Neural progenitor cell (in vitro differentiated cells): ENCODE measurements around the gene GRK3. TPM values are rescaled to one million over a fixed set of nuclear protein-coding genes. Genes with fewer than 3 reads are reported as not detected.
A peak's percentile ranks its signal among the peaks of the same experiment; 100 is the strongest.

Experiments used
- DNase-seq: peaks from one replicate; pipeline ENCODE4 v3.0.0-alpha.2; 2016; ENCODE audit warnings: low spot score
- H2AFZ ChIP-seq: fragments of 200-600 bp; sonication (generic); replicated peaks from 2 replicates; pipeline ENCODE4 v1.6.1; 2016; ENCODE audit warnings: antibody characterized with exemption
- H3F3A ChIP-seq: fragments of 200-600 bp; sonication (generic); 2 replicates; pipeline ENCODE4 v1.6.1; 2016; ENCODE audit warnings: antibody characterized with exemption, low read depth
- H3K27ac ChIP-seq: fragments of 200-600 bp; sonication (generic); 2 replicates; pipeline ENCODE4 v1.5.1; 2016; ENCODE audit warnings: mild to moderate bottlenecking
- H3K27me3 ChIP-seq: fragments of 200-600 bp; sonication (generic); 2 replicates; pipeline ENCODE4 v1.6.1; 2016; ENCODE audit warnings: mild to moderate bottlenecking, moderate library complexity
- H3K36me3 ChIP-seq: fragments of 200-600 bp; sonication (generic); 2 replicates; pipeline ENCODE4 v1.5.1; 2016
- H3K4me1 ChIP-seq: fragments of 200-600 bp; sonication (generic); 2 replicates; pipeline ENCODE4 v1.6.1; 2016; ENCODE audit warnings: mixed run types
- H3K4me2 ChIP-seq: fragments of 200-600 bp; sonication (generic); 2 replicates; pipeline ENCODE4 v1.6.1; 2016
- H3K4me3 ChIP-seq: fragments of 200-600 bp; sonication (generic); 2 replicates; pipeline ENCODE4 v1.5.1; 2016
- H3K79me2 ChIP-seq: fragments of 200-600 bp; sonication (generic); 2 replicates; pipeline ENCODE4 v1.6.1; 2016; ENCODE audit warnings: low read depth
- H3K9ac ChIP-seq: fragments of 200-600 bp; sonication (generic); 2 replicates; pipeline ENCODE4 v1.6.1; 2016
- H3K9me3 ChIP-seq: fragments of 200-600 bp; sonication (generic); 2 replicates; pipeline ENCODE4 v1.5.1; 2016; ENCODE audit warnings: low read depth
- H4K20me1 ChIP-seq: fragments of 200-600 bp; sonication (generic); 2 replicates; pipeline ENCODE4 v1.6.1; 2016; ENCODE audit warnings: low read depth
- H3K27ac Mint-ChIP-seq: 3 replicates; pipeline ENCODE4 v1.8.0; 2021; ENCODE audit warnings: mixed read lengths
- H3K27me3 Mint-ChIP-seq: 2 replicates; pipeline ENCODE4 v1.8.0; 2022; ENCODE audit warnings: low read depth, mild to moderate bottlenecking, inconsistent platforms, moderate library complexity, mixed read lengths; ENCODE audit not compliant: insufficient read depth
- H3K36me3 Mint-ChIP-seq: 3 replicates; pipeline ENCODE4 v1.8.0; 2021; ENCODE audit warnings: mixed read lengths
- H3K4me1 Mint-ChIP-seq: 3 replicates; pipeline ENCODE4 v1.8.0; 2021; ENCODE audit warnings: mixed read lengths
- H3K4me3 Mint-ChIP-seq: 3 replicates; pipeline ENCODE4 v1.8.0; 2021; ENCODE audit warnings: mild to moderate bottlenecking, moderate library complexity, mixed read lengths
- H3K9me3 Mint-ChIP-seq: 3 replicates; pipeline ENCODE4 v1.8.0; 2020; ENCODE audit warnings: mixed read lengths
- EZH2 ChIP-seq: fragments of 200-600 bp; sonication (generic); IDR thresholded peaks from 2 replicates; pipeline ENCODE4 v1.6.1; 2017; ENCODE audit warnings: antibody characterized with exemption, mild to moderate bottlenecking, moderate library complexity
- EZH2phosphoT487 ChIP-seq: fragments of 200-600 bp; sonication (generic); IDR thresholded peaks from 2 replicates; pipeline ENCODE4 v1.6.1; 2017; ENCODE audit warnings: antibody characterized with exemption
- total RNA-seq: library from RNA; depleted of rRNA; stranded (reverse); fragments of >200 nt; gene quantifications from 2 replicates; pipeline ENCODE4 v1.2.3, GENCODE V29; 2015; ENCODE audit warnings: low replicate concordance
- TF ChIP-seq, protein P1 (sequence below): fragments of 200-600 bp; sonication (generic); IDR thresholded peaks from 2 replicates; pipeline ENCODE4 v1.5.1; 2017; ENCODE audit warnings: antibody characterized with exemption, mild to moderate bottlenecking

GRK3 gene
- total RNA-seq, 1 donor from 2014 or later = 20.8 TPM

DNA sequence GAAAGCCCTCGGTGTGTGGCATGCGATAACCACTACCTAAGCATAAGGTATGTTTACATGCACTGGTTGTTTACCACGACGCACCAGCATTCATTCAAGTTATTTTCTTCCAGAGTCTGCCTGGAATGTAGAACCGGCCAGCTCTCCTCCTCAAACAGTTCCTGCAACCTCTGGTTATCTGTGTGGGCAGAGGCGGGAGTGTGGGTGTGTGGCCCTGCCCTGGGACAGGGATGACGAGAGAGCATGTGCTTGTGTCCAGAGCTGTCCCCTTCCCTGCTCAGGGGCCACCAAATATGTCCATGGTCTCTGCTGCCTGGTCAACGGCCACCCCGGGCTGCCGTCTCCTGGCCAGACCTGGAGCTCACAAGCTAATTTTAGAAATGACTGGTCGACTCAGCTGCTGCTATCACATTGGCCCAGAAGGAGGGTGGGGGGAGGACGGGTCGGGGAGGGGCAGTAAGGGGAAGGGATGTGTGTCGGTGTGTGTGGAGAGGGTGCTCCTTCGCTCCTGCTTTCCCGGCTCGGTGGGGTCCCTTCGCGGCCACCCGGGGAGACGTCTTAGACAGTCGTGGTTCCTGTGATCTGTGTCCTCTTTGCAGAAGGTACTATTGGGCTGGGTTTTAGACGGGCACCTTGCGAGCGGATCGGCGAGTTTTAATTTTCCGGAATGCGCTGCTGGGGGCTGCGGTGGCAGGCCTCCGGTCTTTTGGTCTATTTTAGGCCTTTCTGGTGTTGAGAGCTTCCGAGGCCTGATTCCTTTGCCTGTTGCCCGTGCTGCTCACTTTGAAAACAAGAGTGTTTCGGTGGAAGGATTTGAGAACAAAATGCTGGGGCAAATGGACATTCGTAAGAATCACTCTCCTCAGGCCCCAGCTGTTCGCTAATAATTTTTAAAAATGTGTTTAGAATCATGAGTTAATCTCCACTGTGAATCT lies 177.5 kb downstream of the GRK3 start, which contains the start of gene MYO18B:
TSS of gene MYO18B (plus strand) at position 497 of the 935 bp plus-strand sequence. CDS start 18,905 bp downstream, outside the sequence.
- Mint-ChIP-seq H3K27ac (peak within 1 kb of the TSS; percentile 21), H3K9me3 (no peaks in the 10 kb centered on the region), H3K36me3 (no peaks in the 10 kb centered on the region), H3K27me3 (peaks cover 10% of the 10 kb centered on the region), H3K4me3 (no peak within 1 kb of the TSS), H3K4me1 (peaks cover 4% of the 10 kb centered on the region)
- Histone ChIP-seq H3F3A (no peaks in the 10 kb centered on the region), H3K9ac (no peak within 1 kb of the TSS), H4K20me1 (no peaks in the 10 kb centered on the region), H3K4me1 (no peaks in the 10 kb centered on the region), H3K4me3 (no peak within 1 kb of the TSS), H3K36me3 (no peaks in the 10 kb centered on the region), H3K79me2 (no peaks in the 10 kb centered on the region), H3K4me2 (no peak within 1 kb of the TSS), H3K27ac (no peak within 1 kb of the TSS), H2AFZ (no peak within 1 kb of the TSS), H3K9me3 (no peaks in the 10 kb centered on the region), H3K27me3 (no peaks in the 10 kb centered on the region)
- TF ChIP-seq EZH2 = no peak
- TF ChIP-seq EZH2phosphoT487 = no peak
- TF ChIP-seq, protein P1, sequence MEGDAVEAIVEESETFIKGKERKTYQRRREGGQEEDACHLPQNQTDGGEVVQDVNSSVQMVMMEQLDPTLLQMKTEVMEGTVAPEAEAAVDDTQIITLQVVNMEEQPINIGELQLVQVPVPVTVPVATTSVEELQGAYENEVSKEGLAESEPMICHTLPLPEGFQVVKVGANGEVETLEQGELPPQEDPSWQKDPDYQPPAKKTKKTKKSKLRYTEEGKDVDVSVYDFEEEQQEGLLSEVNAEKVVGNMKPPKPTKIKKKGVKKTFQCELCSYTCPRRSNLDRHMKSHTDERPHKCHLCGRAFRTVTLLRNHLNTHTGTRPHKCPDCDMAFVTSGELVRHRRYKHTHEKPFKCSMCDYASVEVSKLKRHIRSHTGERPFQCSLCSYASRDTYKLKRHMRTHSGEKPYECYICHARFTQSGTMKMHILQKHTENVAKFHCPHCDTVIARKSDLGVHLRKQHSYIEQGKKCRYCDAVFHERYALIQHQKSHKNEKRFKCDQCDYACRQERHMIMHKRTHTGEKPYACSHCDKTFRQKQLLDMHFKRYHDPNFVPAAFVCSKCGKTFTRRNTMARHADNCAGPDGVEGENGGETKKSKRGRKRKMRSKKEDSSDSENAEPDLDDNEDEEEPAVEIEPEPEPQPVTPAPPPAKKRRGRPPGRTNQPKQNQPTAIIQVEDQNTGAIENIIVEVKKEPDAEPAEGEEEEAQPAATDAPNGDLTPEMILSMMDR = no peak
- DNase-seq = no peak

DNA sequence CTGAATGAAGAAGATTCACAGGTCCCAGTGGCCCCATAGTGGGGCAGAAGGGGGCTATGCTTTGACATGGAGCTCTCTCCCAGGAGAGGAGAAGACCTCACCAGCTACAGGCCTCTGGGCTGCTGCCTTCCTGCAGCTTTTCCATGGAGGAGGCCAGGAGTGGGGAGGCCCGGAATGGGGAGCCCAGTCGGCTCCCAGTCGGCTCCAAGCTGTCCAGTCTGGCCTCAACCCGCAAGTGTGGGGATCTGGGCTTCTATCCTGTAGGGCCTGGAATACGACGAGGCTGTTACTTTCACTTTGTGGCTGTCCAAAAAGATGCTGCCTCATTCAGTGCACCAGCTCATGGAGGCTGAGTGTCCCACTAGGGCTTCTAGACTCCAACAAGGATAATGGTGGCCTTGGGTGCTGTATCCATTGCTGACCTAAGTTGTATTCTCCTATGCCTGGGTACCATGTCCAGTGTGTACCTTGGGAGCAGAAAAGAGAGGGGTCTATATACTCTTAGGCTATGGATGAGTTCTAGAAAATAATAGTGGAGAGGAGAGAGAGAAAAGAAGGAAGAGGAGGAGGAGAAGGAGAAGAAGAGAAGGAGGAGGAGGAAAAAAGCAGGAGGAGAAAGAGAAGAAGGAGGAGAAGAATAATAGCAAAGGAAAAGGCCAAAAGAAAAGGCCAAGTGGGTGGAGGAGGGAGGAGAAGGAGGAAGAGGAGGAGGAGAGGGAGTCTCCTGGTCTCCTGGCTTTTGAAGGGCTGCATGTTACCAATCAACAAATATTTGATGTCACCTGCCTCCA lies 178.6 kb downstream of the GRK3 start:
- no peaks in the 10 kb centered on the region for H3K9me3 Mint-ChIP-seq
- no peak overlapping the region for H3K4me3 Mint-ChIP-seq
- H3K27me3 Mint-ChIP-seq = peaks cover 11% of the 10 kb centered on the region
- H3F3A ChIP-seq = no peaks in the 10 kb centered on the region
- no peaks in the 10 kb centered on the region for H4K20me1 ChIP-seq
- peak overlapping the region; percentile 21 for H3K27ac Mint-ChIP-seq
- H3K4me2 ChIP-seq = no peak overlapping the region
- H3K36me3 ChIP-seq = no peaks in the 10 kb centered on the region
- H3K36me3 Mint-ChIP-seq = no peaks in the 10 kb centered on the region
- no peak overlapping the region for H2AFZ ChIP-seq
- no peak overlapping the region for H3K9ac ChIP-seq
- no peak overlapping the region for H3K4me3 ChIP-seq
- H3K4me1 ChIP-seq = no peaks in the 10 kb centered on the region
- peaks cover 4% of the 10 kb centered on the region for H3K4me1 Mint-ChIP-seq
- no peaks in the 10 kb centered on the region for H3K79me2 ChIP-seq
- no peaks in the 10 kb centered on the region for H3K9me3 ChIP-seq
- no peak for DNase-seq
- H3K27me3 ChIP-seq = no peaks in the 10 kb centered on the region
- H3K27ac ChIP-seq = no peak overlapping the region
- TF ChIP-seq EZH2phosphoT487 (no peak), EZH2 (no peak)
- TF ChIP-seq, protein P1 = no peak

DNA sequence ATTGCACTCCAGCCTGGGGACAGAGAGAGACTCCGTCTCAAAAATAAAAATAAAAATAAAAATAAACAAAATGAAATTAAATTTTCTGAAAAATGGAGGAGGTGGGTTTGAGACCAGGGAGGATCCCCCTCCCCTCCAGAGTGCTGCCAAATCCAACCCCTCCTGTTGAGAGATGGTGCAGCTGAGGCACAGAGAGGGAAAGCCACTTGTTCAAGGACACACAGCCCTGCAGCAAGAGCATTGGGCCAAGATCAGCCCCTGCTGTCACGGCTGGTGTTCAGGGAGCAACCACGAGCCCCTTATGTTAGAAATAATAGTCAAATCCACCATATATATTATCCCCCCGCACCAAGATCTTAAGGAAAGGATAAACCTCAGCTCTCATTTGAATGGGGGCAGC lies 180.2 kb downstream of the GRK3 start:
- no peak overlapping the region for H3K27ac ChIP-seq
- H3K4me2 ChIP-seq = no peak overlapping the region
- no peak overlapping the region for H3K4me3 Mint-ChIP-seq
- no peak overlapping the region for H2AFZ ChIP-seq
- H3K79me2 ChIP-seq = no peaks in the 10 kb centered on the region
- no peaks in the 10 kb centered on the region for H3K9me3 Mint-ChIP-seq
- H3K4me3 ChIP-seq = no peak overlapping the region
- no peaks in the 10 kb centered on the region for H3K4me1 ChIP-seq
- no peak overlapping the region for H3K27ac Mint-ChIP-seq
- peaks cover 14% of the 10 kb centered on the region for H3K27me3 Mint-ChIP-seq
- peaks cover 4% of the 10 kb centered on the region for H3K4me1 Mint-ChIP-seq
- H3K36me3 Mint-ChIP-seq = no peaks in the 10 kb centered on the region
- H4K20me1 ChIP-seq = no peaks in the 10 kb centered on the region
- H3K27me3 ChIP-seq = no peaks in the 10 kb centered on the region
- H3K36me3 ChIP-seq = no peaks in the 10 kb centered on the region
- no peak for TF ChIP-seq EZH2phosphoT487
- H3F3A ChIP-seq = no peaks in the 10 kb centered on the region
- DNase-seq = no peak
- no peaks in the 10 kb centered on the region for H3K9me3 ChIP-seq
- no peak overlapping the region for H3K9ac ChIP-seq
